ENCODE measurements around the gene KDM4B. TPM values are rescaled to one million over a fixed set of nuclear protein-coding genes. Genes with fewer than 3 reads are reported as not detected.

The KDM4B gene
- polyA plus RNA-seq, 1 of the 3 experiments (the other 2 are of a cell fraction) = 12.2 TPM

DNA sequence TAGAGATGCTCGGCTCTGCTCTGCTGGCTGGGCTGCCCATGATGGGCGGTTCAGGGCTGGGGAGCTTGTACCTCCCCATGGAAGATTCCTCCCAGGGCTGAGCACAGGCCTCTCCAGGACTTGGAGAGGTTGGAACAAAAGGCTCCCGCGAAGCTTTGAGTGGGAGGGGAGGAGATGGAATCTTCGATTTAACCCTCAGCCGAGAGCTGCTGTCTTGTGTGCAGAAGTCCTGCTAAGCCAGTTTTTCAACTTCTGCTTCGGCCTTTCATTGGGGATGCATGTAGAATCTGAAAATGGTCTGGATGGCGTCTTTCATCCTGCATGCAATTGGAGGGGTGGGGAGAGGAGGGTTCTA, 163.3 kb downstream of the KDM4B start:
- DNase-seq = no peak
- Histone ChIP-seq H3K9me3 (no peaks in the 10 kb centered on the region), H3K9ac (no peak overlapping the region), H3K79me2 (ENCODE audit: insufficient read depth) (no peaks in the 10 kb centered on the region), H3K27me3 (ENCODE audit: insufficient read depth) (no peaks in the 10 kb centered on the region), H3K4me2 (no peak overlapping the region), H3K9me2 (no peaks in the 10 kb centered on the region), H4K20me1 (ENCODE audit: insufficient read depth) (no peaks in the 10 kb centered on the region), H3F3A (replicated peaks; ENCODE audit: insufficient read depth) (no peaks in the 10 kb centered on the region), H2AFZ (ENCODE audit: low read depth) (no peak overlapping the region), H3K4me3 (ENCODE audit: low read depth in 2 of 2, low read length in 1 of 2) (no peak overlapping the region), H3K36me3 (replicated peaks in 1 of 2; ENCODE audit: control insufficient read depth in 1 of 2, insufficient read depth in 2 of 2, low read length in 1 of 2) (peaks cover 0 to 54% of the 10 kb centered on the region in 2 experiments), H3K27ac (ENCODE audit: low read depth in 2 of 2, low read length in 1 of 2) (no peak overlapping the region), H3K4me1 (ENCODE audit: control insufficient read depth in 1 of 2, insufficient read depth in 2 of 2, low read depth in 1 of 2, low read length in 1 of 2) (peaks cover 0 to 13% of the 10 kb centered on the region in 2 experiments; a peak in 1 of 4 replicates)
- CTCF ChIA-PET = no interaction called here
- POLR2A ChIA-PET = no interaction called here
- 95% methylated on average over 8 of the region's 8 CpGs for WGBS (ENCODE audit: low lambda C conversion rate)
- TF ChIP-seq, protein P1, sequence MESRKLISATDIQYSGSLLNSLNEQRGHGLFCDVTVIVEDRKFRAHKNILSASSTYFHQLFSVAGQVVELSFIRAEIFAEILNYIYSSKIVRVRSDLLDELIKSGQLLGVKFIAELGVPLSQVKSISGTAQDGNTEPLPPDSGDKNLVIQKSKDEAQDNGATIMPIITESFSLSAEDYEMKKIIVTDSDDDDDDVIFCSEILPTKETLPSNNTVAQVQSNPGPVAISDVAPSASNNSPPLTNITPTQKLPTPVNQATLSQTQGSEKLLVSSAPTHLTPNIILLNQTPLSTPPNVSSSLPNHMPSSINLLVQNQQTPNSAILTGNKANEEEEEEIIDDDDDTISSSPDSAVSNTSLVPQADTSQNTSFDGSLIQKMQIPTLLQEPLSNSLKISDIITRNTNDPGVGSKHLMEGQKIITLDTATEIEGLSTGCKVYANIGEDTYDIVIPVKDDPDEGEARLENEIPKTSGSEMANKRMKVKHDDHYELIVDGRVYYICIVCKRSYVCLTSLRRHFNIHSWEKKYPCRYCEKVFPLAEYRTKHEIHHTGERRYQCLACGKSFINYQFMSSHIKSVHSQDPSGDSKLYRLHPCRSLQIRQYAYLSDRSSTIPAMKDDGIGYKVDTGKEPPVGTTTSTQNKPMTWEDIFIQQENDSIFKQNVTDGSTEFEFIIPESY (IDR thresholded peaks at IDR 0.05; ENCODE audit: borderline replicate concordance, low read depth) = no peak
- TF ChIP-seq GATA2 (CRISPR knock-in tag; IDR thresholded peaks at IDR 0.05) (no peak), NRF1 (IDR thresholded peaks at IDR 0.05; ENCODE audit: low read depth, low read length) (no peak), RXRA (IDR thresholded peaks at IDR 0.05; ENCODE audit: borderline replicate concordance, low read depth) (no peak), YY1 (IDR thresholded peaks at IDR 0.05; ENCODE audit: low read depth) (no peak), EP300 (IDR thresholded peaks at IDR 0.05; ENCODE audit: borderline replicate concordance in 1 of 2, low read depth in 1 of 2, low read length in 1 of 2) (no peak), RAD21 (IDR thresholded peaks at IDR 0.05; ENCODE audit: low read length) (no peak)
- TF ChIP-seq, protein P2, sequence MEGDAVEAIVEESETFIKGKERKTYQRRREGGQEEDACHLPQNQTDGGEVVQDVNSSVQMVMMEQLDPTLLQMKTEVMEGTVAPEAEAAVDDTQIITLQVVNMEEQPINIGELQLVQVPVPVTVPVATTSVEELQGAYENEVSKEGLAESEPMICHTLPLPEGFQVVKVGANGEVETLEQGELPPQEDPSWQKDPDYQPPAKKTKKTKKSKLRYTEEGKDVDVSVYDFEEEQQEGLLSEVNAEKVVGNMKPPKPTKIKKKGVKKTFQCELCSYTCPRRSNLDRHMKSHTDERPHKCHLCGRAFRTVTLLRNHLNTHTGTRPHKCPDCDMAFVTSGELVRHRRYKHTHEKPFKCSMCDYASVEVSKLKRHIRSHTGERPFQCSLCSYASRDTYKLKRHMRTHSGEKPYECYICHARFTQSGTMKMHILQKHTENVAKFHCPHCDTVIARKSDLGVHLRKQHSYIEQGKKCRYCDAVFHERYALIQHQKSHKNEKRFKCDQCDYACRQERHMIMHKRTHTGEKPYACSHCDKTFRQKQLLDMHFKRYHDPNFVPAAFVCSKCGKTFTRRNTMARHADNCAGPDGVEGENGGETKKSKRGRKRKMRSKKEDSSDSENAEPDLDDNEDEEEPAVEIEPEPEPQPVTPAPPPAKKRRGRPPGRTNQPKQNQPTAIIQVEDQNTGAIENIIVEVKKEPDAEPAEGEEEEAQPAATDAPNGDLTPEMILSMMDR (IDR thresholded peaks at IDR 0.05) = no peak
- TF ChIP-seq, protein P3, sequence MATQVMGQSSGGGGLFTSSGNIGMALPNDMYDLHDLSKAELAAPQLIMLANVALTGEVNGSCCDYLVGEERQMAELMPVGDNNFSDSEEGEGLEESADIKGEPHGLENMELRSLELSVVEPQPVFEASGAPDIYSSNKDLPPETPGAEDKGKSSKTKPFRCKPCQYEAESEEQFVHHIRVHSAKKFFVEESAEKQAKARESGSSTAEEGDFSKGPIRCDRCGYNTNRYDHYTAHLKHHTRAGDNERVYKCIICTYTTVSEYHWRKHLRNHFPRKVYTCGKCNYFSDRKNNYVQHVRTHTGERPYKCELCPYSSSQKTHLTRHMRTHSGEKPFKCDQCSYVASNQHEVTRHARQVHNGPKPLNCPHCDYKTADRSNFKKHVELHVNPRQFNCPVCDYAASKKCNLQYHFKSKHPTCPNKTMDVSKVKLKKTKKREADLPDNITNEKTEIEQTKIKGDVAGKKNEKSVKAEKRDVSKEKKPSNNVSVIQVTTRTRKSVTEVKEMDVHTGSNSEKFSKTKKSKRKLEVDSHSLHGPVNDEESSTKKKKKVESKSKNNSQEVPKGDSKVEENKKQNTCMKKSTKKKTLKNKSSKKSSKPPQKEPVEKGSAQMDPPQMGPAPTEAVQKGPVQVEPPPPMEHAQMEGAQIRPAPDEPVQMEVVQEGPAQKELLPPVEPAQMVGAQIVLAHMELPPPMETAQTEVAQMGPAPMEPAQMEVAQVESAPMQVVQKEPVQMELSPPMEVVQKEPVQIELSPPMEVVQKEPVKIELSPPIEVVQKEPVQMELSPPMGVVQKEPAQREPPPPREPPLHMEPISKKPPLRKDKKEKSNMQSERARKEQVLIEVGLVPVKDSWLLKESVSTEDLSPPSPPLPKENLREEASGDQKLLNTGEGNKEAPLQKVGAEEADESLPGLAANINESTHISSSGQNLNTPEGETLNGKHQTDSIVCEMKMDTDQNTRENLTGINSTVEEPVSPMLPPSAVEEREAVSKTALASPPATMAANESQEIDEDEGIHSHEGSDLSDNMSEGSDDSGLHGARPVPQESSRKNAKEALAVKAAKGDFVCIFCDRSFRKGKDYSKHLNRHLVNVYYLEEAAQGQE (IDR thresholded peaks at IDR 0.05; ENCODE audit: low read depth, low read length) = no peak
- TF ChIP-seq, protein P4, sequence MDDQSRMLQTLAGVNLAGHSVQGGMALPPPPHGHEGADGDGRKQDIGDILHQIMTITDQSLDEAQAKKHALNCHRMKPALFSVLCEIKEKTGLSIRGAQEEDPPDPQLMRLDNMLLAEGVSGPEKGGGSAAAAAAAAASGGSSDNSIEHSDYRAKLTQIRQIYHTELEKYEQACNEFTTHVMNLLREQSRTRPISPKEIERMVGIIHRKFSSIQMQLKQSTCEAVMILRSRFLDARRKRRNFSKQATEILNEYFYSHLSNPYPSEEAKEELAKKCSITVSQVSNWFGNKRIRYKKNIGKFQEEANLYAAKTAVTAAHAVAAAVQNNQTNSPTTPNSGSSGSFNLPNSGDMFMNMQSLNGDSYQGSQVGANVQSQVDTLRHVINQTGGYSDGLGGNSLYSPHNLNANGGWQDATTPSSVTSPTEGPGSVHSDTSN (IDR thresholded peaks at IDR 0.05) = no peak
